Mononuclear cell (primary cell): Measurements from ENCODE around the gene IYD. TPM values are rescaled to one million over a fixed set of nuclear protein-coding genes. Genes with fewer than 3 reads are reported as not detected.

Experiments
- H3K27me3 ChIP-seq: 2 replicates; pipeline ENCODE4 v1.6.0; 2011; ENCODE audit warnings: low read length, control low read depth; ENCODE audit not compliant: insufficient read depth
- H3K4me1 ChIP-seq: 2 replicates; pipeline ENCODE4 v1.5.1; 2011; ENCODE audit warnings: mild to moderate bottlenecking, low read length, control low read depth; ENCODE audit not compliant: insufficient read depth
- H3K4me3 ChIP-seq: 2 replicates; pipeline ENCODE4 v1.5.1; 2011; ENCODE audit warnings: mild to moderate bottlenecking, low read length, moderate library complexity
- H3K9me3 ChIP-seq: 2 replicates; pipeline ENCODE4 v1.5.1; 2011; ENCODE audit warnings: low read depth, mild to moderate bottlenecking, control low read depth, low read length
- total RNA-seq: library from RNA; depleted of rRNA; stranded (reverse); fragments of >200 nt; gene quantifications from one replicate; pipeline ENCODE4 v1.2.3, GENCODE V29; 2012

Gene IYD, protein sequence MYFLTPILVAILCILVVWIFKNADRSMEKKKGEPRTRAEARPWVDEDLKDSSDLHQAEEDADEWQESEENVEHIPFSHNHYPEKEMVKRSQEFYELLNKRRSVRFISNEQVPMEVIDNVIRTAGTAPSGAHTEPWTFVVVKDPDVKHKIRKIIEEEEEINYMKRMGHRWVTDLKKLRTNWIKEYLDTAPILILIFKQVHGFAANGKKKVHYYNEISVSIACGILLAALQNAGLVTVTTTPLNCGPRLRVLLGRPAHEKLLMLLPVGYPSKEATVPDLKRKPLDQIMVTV
- total RNA-seq = not detected

GRCh38 chr6:150368762-150369161 is at the start of gene IYD:
Gene IYD, plus strand, starts transcription at chr6:150369012. Its CDS starts 20 bp downstream, at chr6:150369032.
- H3K4me3 ChIP-seq = no peak within 1 kb of the TSS
- no peaks in the 10 kb centered on the region for H3K9me3 ChIP-seq
- H3K27me3 ChIP-seq = peaks cover 4% of the 10 kb centered on the region
- no peaks in the 10 kb centered on the region for H3K4me1 ChIP-seq

GRCh38 chr6:150319924-150320323 is 48.9 kb upstream of the IYD start:
- H3K4me1 ChIP-seq = no peaks in the 10 kb centered on the region
- H3K4me3 ChIP-seq = no peak overlapping the region
- H3K9me3 ChIP-seq = no peaks in the 10 kb centered on the region
- no peaks in the 10 kb centered on the region for H3K27me3 ChIP-seq

- Histone ChIP-seq H3K4me3 (no peak overlapping the region), H3K27me3 (no peaks in the 10 kb centered on the region), H3K4me1 (no peaks in the 10 kb centered on the region), H3K9me3 (no peaks in the 10 kb centered on the region)
Measured at GRCh38 chr6:150320442-150320841, 48.4 kb upstream of the IYD start.

- H3K9me3 ChIP-seq = no peaks in the 10 kb centered on the region
- no peaks in the 10 kb centered on the region for H3K27me3 ChIP-seq
- H3K4me3 ChIP-seq = no peak overlapping the region
- H3K4me1 ChIP-seq = no peaks in the 10 kb centered on the region
Measured at GRCh38 chr6:150322466-150322871, 46.3 kb upstream of the IYD start.

GRCh38 chr6:150323205-150323604 is 45.6 kb upstream of the IYD start:
- Histone ChIP-seq H3K9me3 (no peaks in the 10 kb centered on the region), H3K4me3 (no peak overlapping the region), H3K27me3 (no peaks in the 10 kb centered on the region), H3K4me1 (no peaks in the 10 kb centered on the region)

DNA sequence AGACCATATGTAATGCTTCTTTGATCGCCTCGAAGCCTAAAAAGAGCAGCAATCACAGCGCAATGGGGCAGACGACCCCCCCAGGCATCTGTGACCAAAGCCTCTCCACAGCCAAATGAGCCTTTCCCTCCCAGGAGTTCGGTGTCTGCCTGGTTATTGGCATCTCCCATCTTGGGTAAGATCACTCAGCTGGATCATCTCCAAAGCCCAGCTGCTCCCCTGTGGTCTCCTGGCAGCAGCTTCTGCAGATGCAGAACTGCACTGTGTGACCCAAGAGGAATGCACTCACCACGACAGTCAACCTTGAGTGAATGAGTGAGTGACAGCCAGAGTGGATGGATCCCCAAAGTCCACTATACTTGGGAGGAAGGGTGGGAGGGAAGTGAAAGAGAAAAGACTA is 44.8 kb upstream of the IYD start:
- no peaks in the 10 kb centered on the region for H3K4me1 ChIP-seq
- no peaks in the 10 kb centered on the region for H3K9me3 ChIP-seq
- H3K27me3 ChIP-seq = no peaks in the 10 kb centered on the region
- no peak overlapping the region for H3K4me3 ChIP-seq

GRCh38 chr6:150325066-150325772 is 43.6 kb upstream of the IYD start:
- Histone ChIP-seq H3K27me3 (no peaks in the 10 kb centered on the region), H3K4me3 (no peak overlapping the region), H3K9me3 (no peaks in the 10 kb centered on the region), H3K4me1 (no peaks in the 10 kb centered on the region)

DNA sequence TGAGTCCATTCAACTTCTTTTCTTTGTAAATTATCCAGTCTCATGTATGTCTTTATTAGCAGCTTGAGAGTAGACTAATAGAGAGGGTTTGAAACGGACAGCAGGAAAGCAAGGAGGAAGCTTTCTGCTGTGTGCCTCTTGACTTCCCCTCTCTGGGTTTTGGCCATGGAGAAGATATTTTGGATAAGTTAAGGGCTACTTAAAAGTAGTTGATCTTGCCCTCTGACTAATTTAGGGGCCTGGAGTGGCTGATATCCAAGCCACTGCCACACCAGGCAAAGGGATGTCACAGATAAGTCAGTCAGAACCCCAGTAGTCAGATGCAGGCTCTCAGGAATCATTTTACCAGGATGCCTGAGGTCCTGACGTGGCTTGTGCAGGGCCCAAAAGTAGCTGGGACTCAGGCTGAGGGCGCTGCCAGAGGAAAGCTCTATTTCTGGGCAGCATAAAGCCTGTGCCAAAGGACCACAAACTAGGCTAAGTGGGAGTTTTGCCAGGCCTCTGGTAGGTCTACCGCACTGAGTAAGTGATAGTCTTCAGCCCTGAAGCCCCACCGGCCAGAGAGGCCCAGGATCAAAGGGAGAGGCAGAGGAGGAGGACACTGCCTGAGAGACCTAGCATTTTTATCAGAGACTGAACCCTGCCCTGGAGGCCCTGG is 41.6 kb upstream of the IYD start:
- Histone ChIP-seq H3K27me3 (no peaks in the 10 kb centered on the region), H3K4me1 (no peaks in the 10 kb centered on the region), H3K4me3 (no peak overlapping the region), H3K9me3 (no peaks in the 10 kb centered on the region)

- H3K4me1 ChIP-seq = no peaks in the 10 kb centered on the region
- H3K9me3 ChIP-seq = no peaks in the 10 kb centered on the region
- no peaks in the 10 kb centered on the region for H3K27me3 ChIP-seq
- no peak overlapping the region for H3K4me3 ChIP-seq
Measured at GRCh38 chr6:150328744-150329405, 39.9 kb upstream of the IYD start.

GRCh38 chr6:150331344-150331743 is 37.5 kb upstream of the IYD start:
- H3K27me3 ChIP-seq = no peaks in the 10 kb centered on the region
- no peak overlapping the region for H3K4me3 ChIP-seq
- H3K9me3 ChIP-seq = no peaks in the 10 kb centered on the region
- no peaks in the 10 kb centered on the region for H3K4me1 ChIP-seq

GRCh38 chr6:150332939-150333584 is 35.8 kb upstream of the IYD start:
- Histone ChIP-seq H3K27me3 (no peaks in the 10 kb centered on the region), H3K4me1 (no peaks in the 10 kb centered on the region), H3K9me3 (no peaks in the 10 kb centered on the region), H3K4me3 (no peak overlapping the region)

DNA sequence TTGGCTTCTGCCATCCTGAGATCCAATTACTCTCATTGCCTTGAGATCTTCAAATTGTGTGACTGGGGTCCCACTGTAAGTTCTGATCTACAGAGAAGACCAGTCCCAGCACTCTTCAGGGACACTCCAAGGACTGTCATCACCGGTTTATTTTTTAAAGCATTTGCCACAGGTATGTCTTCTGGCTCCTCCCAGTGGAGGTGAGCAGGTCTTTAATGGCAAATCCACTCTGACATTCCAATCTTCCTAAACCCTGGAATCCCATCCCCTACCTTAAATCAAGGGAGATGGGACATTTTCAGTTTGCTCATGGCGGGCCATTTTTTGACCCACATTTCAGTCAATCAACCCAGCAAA is 35.2 kb upstream of the IYD start:
- H3K9me3 ChIP-seq = no peaks in the 10 kb centered on the region
- no peaks in the 10 kb centered on the region for H3K27me3 ChIP-seq
- H3K4me1 ChIP-seq = no peaks in the 10 kb centered on the region
- H3K4me3 ChIP-seq = no peak overlapping the region

DNA sequence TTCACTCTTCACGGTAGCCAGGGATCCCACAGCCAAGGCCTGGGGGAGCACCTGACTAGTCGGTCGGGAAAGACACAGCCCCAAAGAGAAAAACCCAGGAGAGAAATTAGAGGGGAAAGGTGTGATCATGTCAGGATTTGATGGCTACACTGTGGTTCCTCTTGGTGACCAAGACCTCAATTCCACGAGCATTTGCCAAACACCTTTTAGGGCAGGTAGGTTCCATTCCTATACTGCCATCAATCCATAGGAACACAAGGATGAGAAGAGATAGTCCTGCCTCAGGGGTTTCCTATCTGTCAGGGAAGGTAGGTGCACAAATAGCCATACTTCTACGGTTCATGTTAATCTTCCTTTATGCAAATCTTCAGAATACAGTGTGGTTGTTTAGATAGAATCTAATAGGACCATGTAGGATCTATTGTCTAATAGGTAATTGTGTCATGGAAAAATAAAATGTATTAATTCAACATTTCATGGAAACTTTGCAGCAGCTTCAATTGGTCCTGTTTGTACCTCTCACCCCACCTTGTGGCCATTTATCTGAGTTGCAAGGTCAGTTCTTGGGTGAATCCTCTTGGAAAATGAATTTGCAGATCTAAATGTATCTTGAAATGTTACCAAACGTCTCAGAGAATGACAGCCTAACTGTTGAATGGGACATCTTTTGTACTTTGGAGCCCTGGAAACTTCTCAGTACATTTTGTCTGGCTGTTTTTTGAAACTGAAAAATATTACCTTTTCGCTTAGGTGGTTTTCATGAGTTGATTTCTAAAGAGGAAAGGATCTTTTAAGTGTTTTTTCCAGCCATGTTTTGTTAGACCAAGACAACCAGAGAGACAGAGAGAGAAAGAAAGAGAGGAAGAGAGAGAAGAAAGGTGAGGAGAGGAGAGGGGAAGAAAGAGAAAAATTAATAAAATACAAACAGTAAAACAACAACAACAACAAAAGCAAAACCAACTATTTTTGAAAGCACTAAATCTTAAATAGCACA is 33.7 kb upstream of the IYD start:
- Histone ChIP-seq H3K4me1 (no peaks in the 10 kb centered on the region), H3K27me3 (no peaks in the 10 kb centered on the region), H3K4me3 (no peak overlapping the region), H3K9me3 (no peaks in the 10 kb centered on the region)

- no peaks in the 10 kb centered on the region for H3K27me3 ChIP-seq
- H3K9me3 ChIP-seq = no peaks in the 10 kb centered on the region
- H3K4me1 ChIP-seq = no peaks in the 10 kb centered on the region
- H3K4me3 ChIP-seq = no peak overlapping the region
Measured at GRCh38 chr6:150336299-150336698, 32.5 kb upstream of the IYD start.
